Cerebellar nuclear complex (tissue), 1 donor: ENCODE results near the gene KLK10.

Source experiments
- DNase-seq, 2 experiments: peaks; one replicate each; lab custom pipeline; 2025; lab: John Stamatoyannopoulos, UW

The KLK10 gene

DNA sequence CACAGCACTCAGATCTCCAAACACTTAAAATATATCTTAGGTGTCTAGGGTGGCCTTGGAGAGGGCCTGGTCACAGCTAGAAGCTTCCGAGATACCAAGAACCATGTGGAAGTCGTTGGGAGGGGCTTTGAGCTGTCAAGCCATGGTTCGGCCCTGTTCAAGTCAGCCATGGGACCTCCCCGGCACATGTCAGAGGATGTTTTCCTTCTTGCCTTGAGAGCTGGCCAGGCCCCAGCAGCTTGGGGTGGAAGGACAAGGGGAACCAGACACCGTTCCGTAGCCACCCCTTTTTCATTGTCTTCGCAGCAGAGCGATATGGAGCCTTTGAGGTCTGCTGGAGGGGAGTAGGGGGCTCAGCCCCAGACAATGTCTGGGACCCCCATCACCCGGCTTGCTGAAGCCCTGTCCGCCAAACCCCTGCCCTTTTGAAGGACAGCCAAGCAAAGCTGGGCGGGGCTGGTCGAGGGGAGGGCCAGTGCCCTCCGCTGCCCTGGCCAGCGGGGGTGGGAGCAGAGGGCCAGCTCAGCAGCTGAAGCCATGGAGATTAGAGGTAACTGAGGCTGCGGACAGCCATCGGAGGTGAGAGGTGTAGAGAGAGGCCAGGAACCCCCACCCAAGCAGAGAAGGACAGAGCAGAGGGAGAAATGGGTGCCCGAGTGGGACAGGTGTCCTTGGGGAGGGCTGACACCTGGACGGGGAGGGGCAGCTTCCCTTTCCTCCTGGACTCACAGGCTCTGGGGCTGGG lies 6.5 kb upstream of the KLK10 start:
- DNase-seq, result no peak

DNA sequence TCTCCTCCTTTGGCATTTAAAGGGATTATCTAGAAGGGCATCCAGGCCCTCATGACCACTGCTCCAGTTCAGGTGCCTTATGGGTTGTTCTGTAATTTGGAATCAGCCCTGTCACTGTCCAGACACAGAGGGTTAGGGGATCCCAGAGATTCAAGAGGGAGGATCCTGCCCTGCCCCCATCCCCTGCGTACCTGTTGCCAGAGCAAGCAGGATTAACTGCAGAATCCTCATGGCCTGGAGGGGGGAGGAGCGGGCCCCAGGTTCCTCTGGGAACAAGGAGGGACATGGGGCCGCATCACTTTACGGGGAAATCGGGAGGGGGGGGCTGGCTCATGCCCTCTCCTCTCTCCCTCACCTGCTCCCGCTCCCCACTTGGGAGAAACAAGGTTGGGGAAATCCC lies 5.9 kb upstream of the KLK10 start:
- no peak for DNase-seq

DNA sequence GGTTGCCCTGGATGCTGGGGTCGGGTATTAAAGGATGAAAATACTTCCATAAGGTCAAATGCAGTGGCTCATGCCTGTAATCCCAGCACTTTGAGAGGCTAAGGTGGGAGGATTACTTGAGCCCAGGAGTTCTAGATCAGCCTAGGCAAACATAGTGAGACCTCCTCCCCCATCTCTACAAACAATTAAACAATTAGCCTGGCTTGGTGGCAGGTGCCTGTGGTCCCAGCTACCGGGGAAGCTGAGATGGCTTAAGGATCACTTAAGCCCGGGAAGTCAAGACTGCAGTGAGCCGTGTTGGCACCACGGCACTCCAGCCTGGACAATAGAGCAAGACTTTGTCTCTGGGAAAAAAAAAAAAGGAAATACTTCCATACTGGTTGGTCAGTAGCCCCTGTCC lies 5.4 kb upstream of the KLK10 start:
- no peak for DNase-seq

DNA sequence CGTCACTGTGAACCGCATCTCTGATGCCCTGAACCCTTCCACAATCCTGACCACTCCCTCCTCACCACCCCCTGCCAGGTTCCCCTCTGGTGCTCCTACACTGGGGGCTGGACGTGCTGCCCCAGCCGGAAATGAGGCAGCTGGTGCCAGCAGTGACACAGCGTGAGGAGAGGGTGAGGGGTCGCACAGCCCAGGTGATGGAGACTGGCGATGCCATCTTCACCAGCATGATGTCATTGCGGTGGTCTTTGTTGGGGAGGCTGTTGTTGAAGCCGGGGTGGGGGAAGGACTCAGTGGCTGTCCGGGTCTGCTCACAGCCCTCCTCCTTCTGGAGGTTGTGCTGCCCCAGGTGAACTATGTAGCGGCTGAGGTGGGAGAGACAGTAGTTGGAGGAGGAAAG lies 4.4 kb upstream of the KLK10 start:
- DNase-seq, result no peak

DNA sequence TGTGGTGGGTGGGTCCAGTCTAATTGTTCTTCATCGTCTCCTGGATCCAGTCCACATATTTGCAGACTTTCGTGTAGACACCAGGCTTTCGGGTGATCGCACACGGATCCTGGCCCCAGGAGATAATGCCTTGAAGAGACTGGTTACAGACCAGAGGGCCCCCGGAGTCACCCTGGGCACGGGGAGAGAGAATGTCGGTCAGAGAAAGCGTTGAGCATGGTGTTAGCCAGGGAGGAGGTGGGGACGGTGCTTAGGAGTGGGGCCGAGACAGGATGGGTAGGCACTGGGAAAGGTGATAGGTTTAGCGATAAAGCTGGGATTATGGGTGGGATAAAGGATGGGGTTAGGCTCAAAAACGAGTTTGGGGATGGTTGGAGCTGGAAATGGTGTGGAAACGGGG lies 3.0 kb upstream of the KLK10 start:
- no peak for DNase-seq

DNA sequence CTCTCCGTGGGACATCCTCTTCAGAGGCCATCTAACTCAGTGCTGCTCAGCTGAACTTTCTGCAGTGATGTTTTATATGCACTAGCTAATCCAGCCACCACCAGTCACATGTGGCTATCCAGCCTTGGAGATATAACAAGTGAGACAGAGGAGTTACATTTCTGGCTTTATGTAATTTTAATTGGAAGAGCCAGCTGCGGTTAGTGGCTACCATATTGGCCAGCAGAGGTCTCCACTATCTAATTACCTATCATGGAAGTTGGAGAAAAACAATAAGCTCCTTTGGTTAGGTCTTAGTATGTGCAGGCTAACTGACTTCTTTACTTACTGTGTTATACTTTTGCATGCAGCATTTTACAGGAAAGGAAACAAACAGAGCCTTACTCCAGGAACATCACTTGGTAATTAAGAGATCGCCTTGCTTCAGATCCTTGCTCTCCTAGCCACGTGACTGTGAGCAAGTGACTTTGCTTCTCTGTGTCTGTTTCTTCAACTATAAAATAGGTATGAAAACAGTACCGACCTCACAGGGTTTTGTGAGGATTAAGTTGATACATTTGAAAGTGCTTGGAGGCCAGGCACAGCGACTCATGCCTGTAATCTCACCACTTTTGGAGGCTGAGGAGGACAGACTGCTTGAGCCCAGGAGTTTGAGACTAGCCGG lies 1.6 kb upstream of the KLK10 start:
- DNase-seq, result no peak

DNA sequence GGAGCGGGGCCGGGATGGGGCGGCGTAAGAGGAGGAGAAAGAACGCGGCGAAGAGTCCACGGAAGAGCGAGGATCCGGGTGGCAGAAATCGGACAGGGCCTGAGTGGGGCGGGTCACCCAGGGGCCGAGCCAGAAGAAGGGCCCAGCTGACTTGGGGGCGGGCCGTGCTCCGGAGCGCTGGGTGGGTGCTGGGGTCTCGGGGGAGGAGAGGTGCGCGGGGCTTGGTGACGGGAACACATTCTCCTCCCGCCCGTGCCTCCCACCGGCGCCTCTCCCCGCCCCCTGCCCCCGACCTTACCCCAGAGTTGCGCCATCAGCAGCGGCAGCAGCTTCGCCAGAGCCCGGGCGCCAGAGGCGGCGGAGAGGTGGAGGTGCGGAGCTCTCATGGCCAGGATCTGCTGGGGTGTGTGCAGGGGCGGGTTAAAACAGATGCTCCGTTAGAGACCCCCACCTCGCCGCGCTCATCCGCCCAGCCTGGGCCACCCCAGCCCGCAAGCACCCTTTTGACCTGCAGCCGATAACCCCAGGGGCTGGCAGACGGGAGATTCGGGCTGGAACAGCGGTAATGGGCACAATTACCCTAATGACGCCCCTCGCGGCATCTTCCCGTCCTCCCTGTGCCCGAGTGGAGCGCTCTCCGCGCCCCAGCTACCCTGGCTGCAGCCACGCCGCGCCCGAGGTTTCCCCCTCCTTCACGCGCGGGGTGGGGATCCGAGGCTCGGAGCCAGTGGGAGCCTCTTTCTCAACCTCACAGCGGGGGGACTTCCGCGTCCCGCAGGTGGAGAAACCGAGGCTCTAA lies 565 bp downstream of the KLK10 start:
- DNase-seq, result no peak

DNA sequence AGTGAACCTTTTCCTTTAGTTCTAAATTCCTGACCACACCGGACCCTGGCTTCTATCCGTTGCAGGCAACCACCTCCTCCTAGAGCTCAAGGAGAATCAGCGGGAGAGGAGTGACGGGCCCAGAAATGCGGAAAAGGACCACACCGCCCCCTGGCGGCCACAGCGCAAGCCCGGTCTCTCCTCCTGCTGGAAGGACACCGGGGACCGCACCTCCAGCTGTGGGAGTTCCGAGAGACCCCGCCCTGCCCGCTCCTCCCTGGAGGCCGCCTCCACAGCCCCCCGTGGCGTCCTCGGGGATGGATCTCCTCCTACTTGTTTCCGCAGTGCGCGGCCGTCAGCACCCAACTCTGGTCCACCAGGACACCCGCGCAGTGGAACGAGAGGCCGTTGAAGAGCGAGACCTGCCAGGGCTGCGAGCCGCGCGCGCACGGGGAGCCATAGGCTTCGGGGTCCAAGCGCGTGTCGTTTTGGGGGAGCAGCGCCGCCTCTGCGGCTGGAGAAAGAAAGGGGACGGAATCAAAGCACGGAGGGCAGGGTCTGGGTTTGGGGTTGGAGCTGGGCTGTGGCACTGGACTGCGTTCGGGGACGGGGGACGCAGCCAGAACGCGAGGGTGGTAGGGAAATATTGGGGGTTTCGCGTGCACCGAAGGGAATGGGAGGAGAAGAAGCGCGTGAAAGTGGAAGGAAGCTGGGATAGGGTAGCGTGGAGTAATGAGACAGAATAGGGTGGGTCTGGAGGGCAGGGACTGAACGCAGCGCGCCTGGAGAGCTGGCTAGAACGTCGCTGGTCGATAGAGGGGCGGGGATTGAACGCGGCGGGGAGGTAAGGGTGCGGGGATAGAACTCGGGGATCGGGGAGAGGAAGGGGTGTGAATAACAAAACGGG lies 2.5 kb downstream of the KLK10 start:
- no peak for DNase-seq

DNA sequence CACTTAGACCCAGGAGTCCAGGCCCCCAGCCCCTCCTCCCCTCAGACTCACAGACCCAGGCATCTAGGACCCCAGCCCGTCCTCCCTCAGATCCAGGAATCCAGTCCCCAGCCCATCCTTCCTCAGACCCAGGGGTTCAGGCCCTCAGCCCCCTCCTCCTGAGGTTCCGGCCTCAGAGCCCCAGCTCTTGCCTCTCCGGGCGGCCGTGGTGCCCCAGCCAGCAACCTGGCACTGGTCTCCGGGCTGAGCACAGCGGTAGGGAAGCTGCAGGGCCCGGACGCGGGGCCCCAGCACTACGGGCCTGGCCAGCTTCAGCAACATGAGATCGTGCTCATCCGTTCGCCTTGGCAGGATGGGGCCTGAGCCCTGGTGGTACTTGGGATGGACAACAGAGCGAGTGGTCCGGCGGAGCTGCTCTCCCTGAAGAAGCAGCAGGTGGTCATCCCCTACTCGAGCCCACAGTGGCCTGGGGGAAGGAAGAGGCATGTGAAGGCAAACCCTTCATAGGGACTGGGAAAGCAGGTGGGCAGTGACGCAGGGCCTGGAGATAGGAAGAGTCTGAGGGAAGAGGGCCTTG lies 3.7 kb downstream of the KLK10 start:
- DNase-seq, result no peak

DNA sequence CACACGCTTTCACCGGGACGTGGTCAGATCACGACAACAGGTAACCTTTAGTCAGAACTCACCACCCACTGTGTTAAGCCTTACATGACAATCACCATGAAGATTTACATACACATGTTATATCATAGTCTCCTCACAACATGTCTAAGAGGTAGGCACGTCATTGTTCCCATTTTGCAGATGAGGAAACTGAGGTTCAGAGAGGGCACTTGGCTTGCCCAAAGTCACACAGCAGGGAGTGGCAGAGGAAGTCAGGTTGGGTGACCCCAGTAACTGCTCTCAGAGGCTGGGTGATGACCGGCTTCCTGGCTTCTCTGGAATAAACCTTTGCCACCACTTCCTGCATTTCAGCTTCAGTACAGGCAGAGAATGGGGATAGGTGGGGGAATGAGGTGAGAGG lies 5.3 kb downstream of the KLK10 start:
- no peak for DNase-seq

DNA sequence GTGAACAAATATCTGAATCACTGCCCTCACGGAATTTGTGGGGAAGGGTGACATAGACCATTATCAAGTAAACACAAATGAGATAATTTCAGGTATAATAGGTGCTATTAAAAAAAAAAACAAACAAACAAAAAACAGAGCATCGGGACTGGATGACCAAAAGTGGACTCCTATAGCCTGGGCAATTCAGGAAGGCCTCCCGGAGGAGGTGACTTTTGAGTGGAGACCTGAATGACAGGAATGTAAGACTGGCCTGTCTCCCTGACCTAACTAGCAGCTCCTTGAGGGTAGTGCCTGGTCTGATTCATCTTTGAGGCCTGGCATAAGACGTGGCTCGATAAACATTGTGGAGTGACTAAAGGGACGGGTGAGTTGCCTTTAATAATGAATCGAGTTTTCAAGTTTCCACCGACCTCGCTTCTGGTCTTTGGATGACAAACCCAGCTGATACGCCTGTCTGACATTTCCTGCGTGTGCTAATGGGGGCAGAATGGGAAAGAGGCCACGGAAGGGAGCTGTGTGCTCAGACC lies 6.8 kb downstream of the KLK10 start:
- no peak for DNase-seq

DNA sequence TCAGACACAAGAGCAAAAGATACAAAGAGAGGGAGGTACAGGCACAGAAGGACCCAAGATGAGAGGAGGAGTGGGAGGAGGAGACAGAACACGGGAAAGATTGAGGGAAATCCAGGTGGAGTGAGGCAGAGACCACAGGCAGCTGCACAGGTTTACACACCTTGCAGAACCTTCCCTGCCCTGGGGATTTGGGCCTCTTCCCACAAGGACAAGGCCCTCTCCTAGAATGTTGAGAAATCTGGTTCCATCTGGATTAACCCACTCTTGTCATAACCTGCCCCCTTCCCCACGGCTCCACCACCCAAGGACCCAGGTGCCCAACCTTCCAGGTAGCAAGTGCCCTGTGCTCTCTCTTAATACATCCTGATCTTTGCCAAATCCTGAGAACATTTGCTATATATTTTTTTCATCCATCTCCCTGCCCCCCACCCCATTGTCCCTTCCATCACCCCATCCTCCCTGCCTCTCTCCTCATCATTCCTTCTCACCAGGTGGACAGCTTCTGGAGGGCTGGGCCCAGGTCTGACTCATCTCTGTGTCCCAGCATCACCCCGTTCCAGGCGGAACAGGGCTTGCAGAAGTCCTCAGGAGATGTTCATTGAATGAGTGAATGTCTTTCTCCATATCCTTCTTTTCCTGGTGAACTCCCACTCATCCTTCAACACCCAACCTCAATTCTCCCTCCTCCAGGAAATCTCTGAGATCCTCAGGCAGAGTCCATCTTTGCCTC lies 9.3 kb downstream of the KLK10 start:
- no peak for DNase-seq

DNA sequence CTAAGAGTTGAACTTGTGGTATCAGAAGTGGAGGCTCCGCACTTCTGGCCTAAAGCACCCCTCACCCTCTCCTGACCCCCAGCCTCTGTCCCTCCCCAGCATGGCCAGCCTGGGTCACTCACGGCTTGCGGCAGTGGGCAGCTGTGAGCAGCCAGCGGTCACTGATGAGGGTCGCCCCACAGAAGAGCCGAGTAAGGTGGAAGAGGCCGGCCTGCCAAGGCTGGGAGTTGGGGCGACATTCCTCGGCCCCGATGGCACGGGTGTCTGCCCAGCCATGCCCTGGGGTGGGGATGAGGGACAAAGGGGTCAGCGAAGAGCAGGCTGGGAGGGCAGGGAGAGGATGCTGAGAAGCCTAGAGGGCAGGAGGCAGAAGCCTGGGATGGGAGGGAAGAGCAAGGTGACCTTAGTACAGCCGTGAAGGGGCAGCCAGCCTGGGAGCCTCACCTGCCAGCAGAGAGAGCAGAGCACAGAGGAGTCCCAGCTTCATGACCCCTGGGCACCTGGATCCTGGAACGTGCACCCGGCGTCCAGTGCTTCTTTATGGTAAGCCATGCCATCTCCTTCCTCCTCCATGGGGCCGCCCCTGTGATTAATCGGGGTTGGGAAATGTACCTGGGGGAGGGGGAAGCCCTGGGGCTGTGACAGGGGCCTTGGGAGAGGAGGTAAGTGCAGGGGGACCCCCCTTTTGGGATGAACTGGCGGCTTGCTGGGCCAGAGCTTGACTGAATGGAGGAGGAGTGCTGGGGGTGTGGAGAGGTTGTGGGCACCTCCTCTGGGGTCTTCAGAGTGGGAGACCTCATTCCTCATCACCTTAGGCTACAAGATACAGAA lies 10.2 kb downstream of the KLK10 start:
- no peak for DNase-seq

DNA sequence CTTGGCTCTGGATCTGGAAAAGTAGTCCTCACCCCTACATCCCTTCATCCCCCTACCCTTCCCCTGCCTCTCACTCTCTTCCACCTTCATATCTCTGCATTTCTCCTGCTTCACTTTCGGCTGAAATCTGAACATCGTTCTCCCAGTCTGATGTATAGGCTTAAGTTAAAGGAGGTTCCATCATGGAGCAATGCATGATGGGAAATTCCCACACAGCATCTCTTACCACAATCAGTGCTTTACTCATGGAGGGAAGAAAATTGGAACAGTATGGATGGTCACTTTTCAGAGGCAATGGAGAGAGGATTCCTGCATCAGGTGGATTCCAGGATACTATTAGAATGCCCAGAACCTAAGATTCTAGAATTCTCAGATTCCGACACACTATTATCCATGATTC lies 12.0 kb downstream of the KLK10 start:
- DNase-seq, result no peak

DNA sequence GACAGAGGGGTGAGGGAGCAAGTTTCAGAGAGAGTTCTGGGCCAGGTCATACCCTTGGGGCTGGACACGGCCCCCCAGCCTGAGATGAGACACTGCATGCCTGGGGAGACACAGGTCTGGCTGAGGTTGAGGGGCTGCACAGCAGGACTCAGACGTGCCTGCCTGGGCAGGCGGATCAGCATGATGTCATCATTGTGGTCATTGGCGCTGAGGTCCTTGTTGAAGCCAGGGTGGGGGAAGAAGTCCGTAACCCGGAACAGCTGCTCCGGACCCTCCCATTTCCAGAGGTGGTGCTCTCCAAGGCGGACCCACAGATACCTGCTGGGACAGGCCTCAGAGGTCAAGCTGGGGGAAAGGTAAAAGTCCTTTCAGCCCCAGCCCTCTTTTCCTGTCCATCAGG lies 13.1 kb downstream of the KLK10 start:
- DNase-seq, result no peak

DNA sequence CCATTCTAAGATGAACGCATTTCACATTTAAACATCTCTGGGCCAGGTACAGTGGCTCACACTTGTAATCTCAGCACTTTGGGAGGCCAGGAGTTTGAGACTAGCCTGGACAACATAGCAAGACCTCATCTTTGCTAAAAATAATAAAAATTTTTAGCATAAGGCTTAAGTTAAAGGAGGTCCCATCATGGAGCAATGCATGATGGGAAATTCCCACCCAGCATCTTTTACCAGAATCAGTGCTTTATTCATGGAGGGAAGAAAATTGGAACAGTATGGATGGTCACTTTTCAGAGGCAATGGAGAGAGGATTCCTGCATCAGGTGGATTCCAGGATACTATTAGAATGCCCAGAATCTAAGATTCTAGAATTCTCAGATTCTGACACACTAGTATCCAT lies 14.3 kb downstream of the KLK10 start:
- no peak for DNase-seq

DNA sequence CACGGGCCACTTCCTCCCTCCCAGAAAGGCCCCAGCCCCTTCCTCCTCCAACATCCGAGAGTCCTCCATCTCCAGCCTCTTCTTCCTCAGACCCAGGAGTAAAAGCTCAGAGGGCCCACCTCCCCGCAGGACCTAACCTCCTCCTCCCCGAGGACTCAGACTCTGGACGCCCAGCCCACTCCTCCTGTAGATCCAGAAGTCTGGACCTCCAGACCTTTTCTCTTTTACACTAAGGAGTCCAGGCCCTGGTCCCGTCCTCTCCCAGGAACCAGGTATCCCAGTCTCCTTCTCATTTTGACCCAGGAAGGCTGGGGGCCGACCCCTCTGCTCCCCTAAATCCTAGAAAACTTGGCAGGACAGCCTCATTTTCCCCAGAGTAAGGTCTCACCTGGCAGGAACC lies 16.2 kb downstream of the KLK10 start:
- DNase-seq, result no peak

DNA sequence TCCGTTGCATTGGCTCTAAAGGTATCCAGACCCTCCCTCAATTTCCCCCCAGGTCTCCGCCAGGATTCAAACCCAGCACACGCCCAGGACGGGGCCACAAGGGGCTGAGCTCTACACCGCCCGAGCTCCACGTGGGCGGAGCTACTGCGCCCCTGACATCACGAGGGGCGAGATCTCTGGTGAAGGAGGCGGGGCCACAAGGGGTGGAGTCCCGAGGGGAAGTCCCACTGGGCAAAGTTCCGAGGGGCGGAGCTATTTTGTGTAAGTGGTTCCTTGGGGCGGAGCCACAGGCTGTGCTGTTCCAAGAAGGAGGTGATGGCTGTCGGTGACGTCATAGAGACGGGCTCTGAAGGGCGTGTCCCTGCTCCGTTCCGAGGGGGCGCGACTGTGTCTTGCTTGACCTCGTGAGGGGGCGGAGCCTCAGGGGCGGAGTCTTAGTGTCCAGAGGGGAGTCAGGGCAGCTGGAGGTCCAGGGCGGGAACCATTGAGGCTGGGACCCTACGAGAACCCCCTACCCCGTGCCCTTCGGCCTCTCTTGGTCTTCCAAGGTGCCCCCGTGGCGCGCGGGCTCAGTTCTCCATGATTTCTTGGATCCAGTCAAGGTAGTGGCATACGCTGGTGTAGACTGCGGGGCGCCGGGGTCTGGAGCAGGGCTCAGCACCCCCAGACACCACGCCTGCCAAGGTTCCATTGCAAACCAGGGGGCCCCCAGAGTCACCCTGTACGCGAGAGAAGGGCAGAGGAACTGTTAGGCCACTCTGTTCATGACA lies 16.8 kb downstream of the KLK10 start:
- DNase-seq, result no peak

DNA sequence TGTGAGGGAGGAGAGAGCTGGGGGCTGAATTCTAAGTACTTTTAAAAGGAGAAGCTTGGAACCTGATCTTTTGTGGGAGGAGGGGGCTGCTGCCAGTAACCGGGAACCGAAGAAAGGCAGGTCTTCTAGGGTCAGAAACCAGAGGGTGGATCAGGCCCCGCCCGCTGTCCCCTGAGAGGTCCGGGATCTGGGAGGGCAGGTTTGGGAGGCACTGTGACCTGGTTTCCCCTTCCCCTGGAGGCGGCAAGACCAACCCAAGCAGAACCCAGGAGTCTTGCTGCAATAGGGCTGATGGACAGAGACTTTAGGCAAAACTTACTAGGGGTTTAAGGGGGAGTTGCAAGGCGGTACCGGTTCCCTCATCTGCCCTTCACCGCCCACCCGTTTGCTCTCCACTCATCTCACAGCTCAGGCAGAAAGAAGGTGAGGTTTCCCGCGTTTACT lies 17.4 kb downstream of the KLK10 start:
- DNase-seq, result no peak
